A549 (cell line): Measurements from ENCODE around the gene GNG5. TPM values are rescaled to one million over a fixed set of nuclear protein-coding genes. Genes with fewer than 3 reads are reported as not detected.
"Not testable (repeated sequence)": the region's sequence is repeated elsewhere in the genome, so short reads cannot be mapped to it uniquely, and the experiment has no call there.

Source experiments
- ATAC-seq, 2 experiments: fragments of 200-7000 bp in 1 of 2; fragments of >200 bp in 1 of 2; cut with Nextera tagmentation in 1 of 2; cut with Tn5 transposase in 1 of 2; 3 replicates each; pipeline versions ENCODE4 v1.8.0 to v1.9.1; 2018 to 2020; ENCODE audit warnings: mild to moderate bottlenecking in 1 of 2, moderate library complexity in 1 of 2
- CTCF ChIA-PET: fragments of 300-600 bp; sonication (Branson Sonifier 250); formaldehyde crosslinking; extraction: SDS; loops from one replicate; lab custom pipeline; 2021; ENCODE audit warnings: antibody characterized with exemption, inconsistent platforms; lab: Yijun Ruan, JAX
- POLR2A ChIA-PET: fragments of 350-600 bp; formaldehyde crosslinking; extraction: SDS; loops from one replicate; lab custom pipeline; 2021; ENCODE audit warnings: antibody characterized with exemption, inconsistent platforms; lab: Yijun Ruan, JAX
- DNase-seq, 2 experiments: peaks; one replicate each; pipeline versions ENCODE4 v3.0.0 to v3.0.0-alpha.2; 2011 to 2016; ENCODE audit warnings: low read depth in 1 of 2, low spot score in 1 of 2
- FAIRE-seq: peaks from 2 replicates; lab custom pipeline; 2011; peaks lifted over from hg19 to GRCh38; lab: Jason Lieb, UNC
- H3K27ac ChIP-seq, 2 experiments: fragments of >200 bp; sonication (Bioruptor Twin); formaldehyde crosslinking; 3 replicates each; pipeline ENCODE4 v1.5.1; 2016 to 2017
- H3K4me1 ChIP-seq: fragments of >200 bp; sonication (Bioruptor Twin); formaldehyde crosslinking; 3 replicates; pipeline ENCODE4 v1.6.1; 2016
- H3K4me2 ChIP-seq: fragments of >200 bp; sonication (Bioruptor Twin); formaldehyde crosslinking; 3 replicates; pipeline ENCODE4 v1.6.1; 2016
- H3K4me3 ChIP-seq: fragments of >200 bp; sonication (Bioruptor Twin); formaldehyde crosslinking; 3 replicates; pipeline ENCODE4 v1.5.1; 2016
- H3K9me3 ChIP-seq: fragments of >200 bp; sonication (Bioruptor Twin); formaldehyde crosslinking; 3 replicates; pipeline ENCODE4 v1.6.1; 2016
- ATOH8 ChIP-seq: fragments of 250-450 bp; sonication (Bioruptor Pico); IDR thresholded peaks from 2 replicates; pipeline ENCODE4 v1.5.0; 2020; ENCODE audit warnings: low read depth, mild to moderate bottlenecking, moderate library complexity
- BCL3 ChIP-seq: fragments of >200 bp; sonication (Bioruptor Twin); formaldehyde crosslinking; IDR thresholded peaks from 3 replicates; pipeline ENCODE4 v1.6.1; 2016
- CBX2 ChIP-seq: fragments of 200-600 bp; sonication (generic); IDR thresholded peaks from 2 replicates; pipeline ENCODE4 v1.6.1; 2016; ENCODE audit warnings: low read depth, mild to moderate bottlenecking, borderline replicate concordance
- CBX8 ChIP-seq: fragments of 200-600 bp; sonication (generic); IDR thresholded peaks from 2 replicates; pipeline ENCODE4 v1.6.1; 2016
- CEBPB ChIP-seq, 2 experiments: fragments of >200 bp in 1 of 2; sonication (Bioruptor Twin) in 1 of 2; formaldehyde crosslinking in 1 of 2; IDR thresholded peaks; 2 replicates each; pipeline ENCODE4 v1.6.1; 2012 to 2016
- CHD2 ChIP-seq: fragments of 150-350 bp; IDR thresholded peaks from 2 replicates; pipeline ENCODE4 v1.6.1; 2014; ENCODE audit warnings: low read length; ENCODE audit not compliant: partially characterized antibody
- E2F6 ChIP-seq: IDR thresholded peaks from 2 replicates; pipeline ENCODE4 v1.6.1; 2012; ENCODE audit warnings: low read depth, borderline replicate concordance
- FOSB ChIP-seq: fragments of 250-450 bp; sonication (Bioruptor Pico); IDR thresholded peaks from 2 replicates; pipeline ENCODE4 v1.5.0; 2020; ENCODE audit warnings: mild to moderate bottlenecking, moderate library complexity
- FOXS1 ChIP-seq: fragments of 250-450 bp; sonication (Bioruptor Pico); IDR thresholded peaks from 2 replicates; pipeline ENCODE4 v1.5.0; 2020; ENCODE audit warnings: mild to moderate bottlenecking, moderate library complexity
- HEYL ChIP-seq: fragments of 250-450 bp; sonication (Bioruptor Pico); IDR thresholded peaks from 2 replicates; pipeline ENCODE4 v1.8.0; 2021; ENCODE audit warnings: mild to moderate bottlenecking, moderate library complexity
- JUN ChIP-seq, 2 experiments: fragments of >200 bp; sonication (Bioruptor Twin); formaldehyde crosslinking; IDR thresholded peaks; 2 replicates in 1 of 2; 3 replicates in 1 of 2; pipeline ENCODE4 v1.6.1; 2016 to 2017
- JUNB ChIP-seq: fragments of >200 bp; sonication (Bioruptor Twin); formaldehyde crosslinking; IDR thresholded peaks from 2 replicates; pipeline ENCODE4 v1.6.1; 2016
- KDM1A ChIP-seq: fragments of 200-600 bp; sonication (generic); IDR thresholded peaks from 2 replicates; pipeline ENCODE4 v1.6.1; 2016; ENCODE audit warnings: low read depth, mild to moderate bottlenecking
- KDM5A ChIP-seq: fragments of 200-600 bp; sonication (generic); IDR thresholded peaks from 2 replicates; pipeline ENCODE4 v1.6.1; 2016; ENCODE audit warnings: antibody characterized with exemption, mild to moderate bottlenecking
- MAFK ChIP-seq: fragments of 450-650 bp; IDR thresholded peaks from 2 replicates; pipeline ENCODE4 v1.6.1; 2014; ENCODE audit not compliant: partially characterized antibody
- MAX ChIP-seq: IDR thresholded peaks from 2 replicates; pipeline ENCODE4 v1.6.1; 2012
- NFE2L2 ChIP-seq: fragments of 150-350 bp; conservative IDR thresholded peaks from 2 replicates; pipeline ENCODE4 v1.6.1; 2014; ENCODE audit warnings: low read length
- NPAS2 ChIP-seq: fragments of 250-450 bp; sonication (Bioruptor Pico); IDR thresholded peaks from 2 replicates; pipeline ENCODE4 v1.8.0; 2022; ENCODE audit warnings: mild to moderate bottlenecking, moderate library complexity, borderline replicate concordance
- PHF8 ChIP-seq: fragments of 200-600 bp; sonication (generic); IDR thresholded peaks from 2 replicates; pipeline ENCODE4 v1.6.1; 2016; ENCODE audit warnings: low read depth, mild to moderate bottlenecking, antibody characterized with exemption, moderate library complexity, borderline replicate concordance
- POLR2A ChIP-seq: IDR thresholded peaks from 2 replicates; pipeline ENCODE4 v1.6.1; 2012; ENCODE audit warnings: mild to moderate bottlenecking, low read length
- POLR2AphosphoS2 ChIP-seq: conservative IDR thresholded peaks from 2 replicates; pipeline ENCODE4 v1.6.1; 2012; ENCODE audit warnings: low read length, improper control_type of control experiment, inconsistent platforms
- SREBF2 ChIP-seq: fragments of 450-650 bp; IDR thresholded peaks from 2 replicates; pipeline ENCODE4 v1.6.1; 2014; ENCODE audit warnings: mild to moderate bottlenecking, moderate library complexity
- TFCP2L1 ChIP-seq: fragments of 250-450 bp; sonication (Bioruptor Pico); IDR thresholded peaks from 2 replicates; pipeline ENCODE4 v1.5.0; 2021; ENCODE audit warnings: mild to moderate bottlenecking
- ZC3H11A ChIP-seq: fragments of 450-650 bp; IDR thresholded peaks from 2 replicates; pipeline ENCODE4 v1.6.1; 2014; ENCODE audit warnings: antibody characterized with exemption, mild to moderate bottlenecking
- ZNF302 ChIP-seq: fragments of 250-450 bp; sonication (Bioruptor Pico); IDR thresholded peaks from 2 replicates; pipeline ENCODE4 v1.9.0; 2021; ENCODE audit warnings: inconsistent platforms, mild to moderate bottlenecking, moderate library complexity
- WGBS: methylation state at CpG from one replicate; pipeline ENCODE4 v1.1.6; 2017; ENCODE audit errors: missing lambda C conversion rate; 5-methylcytosine and 5-hydroxymethylcytosine counted together
- polyA plus RNA-seq, 4 experiments: library from polyadenylated mRNA; depleted of rRNA in 3 of 4; stranded (reverse); fragments of >200 nt; fragmentation: RNase III in 1 of 4; extraction: RNeasy Plus Mini Kit Qiagen cat#74134 plus additional on column Dnase treatment in 1 of 4; gene quantifications; 2 replicates in 3 of 4; 3 replicates in 1 of 4; pipeline ENCODE4 v1.2.3, GENCODE V29; 2011 to 2017

The GNG5 gene
- polyA plus RNA-seq, 2 of the 4 experiments (the other 2 are of a cell fraction), result 59.3 to 135 TPM

GRCh38 chr1:84452436-84452835 is 53.9 kb downstream of the GNG5 start:
- Histone ChIP-seq H3K4me2 (no peak overlapping the region), H3K27ac (no peak overlapping the region), H3K4me3 (no peak overlapping the region), H3K4me1 (no peaks in the 10 kb centered on the region), H3K9me3 (no peaks in the 10 kb centered on the region)
- FAIRE-seq (no peak), ATAC-seq (no peak), DNase-seq (no peak)
- CTCF ChIA-PET, result interaction anchor here (0.9 to 1.1 kb wide), 3 partner anchors 9 to 321 kb away, joined by 3 to 4 read pairs (median 3); no protein-coding TSS in a partner anchor
- WGBS, result 51% methylated on average over 3 of the region's 3 CpGs
- TF ChIP-seq E2F6 (no peak), CEBPB (IDR thresholded peaks at IDR 0.05) (no peak), TFCP2L1 (CRISPR knock-in tag) (no peak), SREBF2 (no peak), POLR2AphosphoS2 (no peak), FOSB (CRISPR knock-in tag) (no peak), JUNB (no peak), MAX (no peak), CBX8 (no peak), CBX2 (no peak), PHF8 (no peak)
- POLR2A ChIA-PET, result no interaction called here

GRCh38 chr1:84450910-84451309 is 55.5 kb downstream of the GNG5 start:
- no peak overlapping the region for H3K4me2 ChIP-seq
- POLR2A ChIA-PET, result no interaction called here
- CTCF ChIA-PET, result no interaction called here
- DNase-seq (no peak), ATAC-seq (no peak), FAIRE-seq (no peak)
- no peaks in the 10 kb centered on the region for H3K9me3 ChIP-seq
- 43% methylated on average over 2 of the region's 2 CpGs for WGBS
- no peak overlapping the region for H3K4me3 ChIP-seq
- H3K4me1 ChIP-seq, result no peaks in the 10 kb centered on the region
- TF ChIP-seq E2F6 (no peak), POLR2A (no peak), SREBF2 (no peak), ZNF302 (CRISPR knock-in tag) (no peak), CHD2 (no peak), KDM5A (no peak), BCL3 (no peak), JUNB (no peak), ATOH8 (CRISPR knock-in tag) (no peak), MAFK (no peak), FOXS1 (CRISPR knock-in tag) (no peak), CBX2 (no peak), NPAS2 (no peak), KDM1A (no peak), HEYL (CRISPR knock-in tag) (no peak), ZC3H11A (no peak), JUN (IDR thresholded peaks at IDR 0.05) (no peak), NFE2L2 (no peak)
- H3K27ac ChIP-seq, result no peak overlapping the region

- WGBS, result 30% methylated on average over 3 of the region's 3 CpGs
Observed at GRCh38 chr1:84448704-84449103, 57.7 kb downstream of the GNG5 start.

More at GRCh38 chr1:84448704-84449103, 57.7 kb downstream of the GNG5 start:
- DNase-seq, H3K27ac ChIP-seq, FAIRE-seq, H3K4me2 ChIP-seq, H3K9me3 ChIP-seq, ATAC-seq, POLR2A ChIA-PET, H3K4me3 ChIP-seq, H3K4me1 ChIP-seq: not testable (repeated sequence)
- CTCF ChIA-PET, result interaction anchor here (0.6 kb wide), 2 partner anchors 543 to 948 kb away, joined by 3 to 4 read pairs; no protein-coding TSS in a partner anchor
